ENCODE results near the gene HSPB8. TPM values are rescaled to one million over a fixed set of nuclear protein-coding genes. Genes with fewer than 3 reads are reported as not detected.
A peak's percentile ranks its signal among the peaks of the same experiment; 100 is the strongest.

The HSPB8 gene
- total and polyA plus RNA-seq, 9 donors = 125 to 221 (median 183) TPM

DNA sequence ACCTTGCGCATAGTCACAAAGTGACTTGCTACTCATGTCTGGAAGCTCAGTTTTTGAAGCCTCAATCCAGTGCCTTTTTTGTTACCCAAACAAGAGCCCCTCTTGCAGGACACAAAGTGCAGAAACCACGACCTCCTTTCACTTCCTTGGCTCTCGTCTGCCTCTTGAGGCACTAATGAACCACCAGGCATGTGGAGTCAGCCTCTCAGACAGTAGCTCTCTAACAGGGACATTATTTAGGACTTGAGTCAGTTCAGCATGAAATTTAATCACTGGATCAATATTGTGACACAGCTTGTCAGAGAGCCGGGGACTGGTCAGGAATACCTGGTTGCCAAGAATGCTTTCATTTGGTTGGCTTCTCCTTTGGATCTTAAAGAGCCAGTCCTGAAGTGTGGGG, 46.7 kb downstream of the HSPB8 start:
- H3K27ac ChIP-seq (ENCODE audit: low read length) = no peak overlapping the region
- DNase-seq = no peak
- no peaks in the 10 kb centered on the region for H3K27me3 ChIP-seq (ENCODE audit: control insufficient read depth, insufficient read depth, low read length)
- WGBS (ENCODE audit: insufficient coverage) = 83% methylated on average over 1 of the region's 4 CpGs
- no peaks in the 10 kb centered on the region for H3K36me3 ChIP-seq (ENCODE audit: control insufficient read depth, insufficient read depth, low read length)
- no peak overlapping the region for H3K4me3 ChIP-seq (ENCODE audit: low read length)
- no peaks in the 10 kb centered on the region for H3K9me3 ChIP-seq (replicated peaks; ENCODE audit: control insufficient read depth, low read depth, low read length)
- H3K4me1 ChIP-seq (ENCODE audit: control insufficient read depth, insufficient read depth, low read length) = peaks cover 6% of the 10 kb centered on the region

- H3K4me1 ChIP-seq (ENCODE audit: control insufficient read depth, insufficient read depth, low read length) = peaks cover 6% of the 10 kb centered on the region
- WGBS (ENCODE audit: insufficient coverage) = 47% methylated on average over 3 of the region's 3 CpGs
- no peak overlapping the region for H3K27ac ChIP-seq (ENCODE audit: low read length)
- H3K4me3 ChIP-seq (ENCODE audit: low read length) = no peak overlapping the region
- H3K27me3 ChIP-seq (ENCODE audit: control insufficient read depth, insufficient read depth, low read length) = no peaks in the 10 kb centered on the region
- H3K36me3 ChIP-seq (ENCODE audit: control insufficient read depth, insufficient read depth, low read length) = no peaks in the 10 kb centered on the region
- no peak for DNase-seq
- no peaks in the 10 kb centered on the region for H3K9me3 ChIP-seq (replicated peaks; ENCODE audit: control insufficient read depth, low read depth, low read length)
Observed at GRCh38 chr12:119227292-119227691, 48.6 kb downstream of the HSPB8 start.

DNA sequence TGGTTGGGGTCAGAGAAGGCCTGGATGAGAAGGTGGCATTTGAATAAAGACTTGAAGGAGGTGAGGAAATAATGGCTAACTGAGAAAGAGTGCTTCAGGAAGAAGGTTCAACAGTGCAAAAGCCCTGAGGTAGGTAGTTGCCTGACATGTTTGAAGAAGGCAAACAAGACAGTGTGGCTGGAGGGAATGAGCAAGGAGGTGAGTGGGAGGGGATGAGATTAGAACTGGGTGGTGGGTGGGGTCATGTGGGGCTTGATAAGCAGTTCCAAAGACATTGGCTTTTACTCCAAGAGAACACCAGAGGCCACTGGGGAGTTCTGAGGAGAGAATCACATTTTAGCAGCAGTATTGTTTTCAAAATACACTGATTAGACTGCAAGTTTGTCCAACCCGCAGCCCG, 50.5 kb downstream of the HSPB8 start:
- H3K9me3 ChIP-seq (replicated peaks; ENCODE audit: control insufficient read depth, low read depth, low read length) = no peaks in the 10 kb centered on the region
- DNase-seq = no peak
- no peaks in the 10 kb centered on the region for H3K27me3 ChIP-seq (ENCODE audit: control insufficient read depth, insufficient read depth, low read length)
- H3K4me1 ChIP-seq (ENCODE audit: control insufficient read depth, insufficient read depth, low read length) = peaks cover 6% of the 10 kb centered on the region
- no peaks in the 10 kb centered on the region for H3K36me3 ChIP-seq (ENCODE audit: control insufficient read depth, insufficient read depth, low read length)
- no peak overlapping the region for H3K4me3 ChIP-seq (ENCODE audit: low read length)
- no peak overlapping the region for H3K27ac ChIP-seq (ENCODE audit: low read length)
- WGBS (ENCODE audit: insufficient coverage) = no CpG with 5 or more reads among the region's 2 CpGs

DNA sequence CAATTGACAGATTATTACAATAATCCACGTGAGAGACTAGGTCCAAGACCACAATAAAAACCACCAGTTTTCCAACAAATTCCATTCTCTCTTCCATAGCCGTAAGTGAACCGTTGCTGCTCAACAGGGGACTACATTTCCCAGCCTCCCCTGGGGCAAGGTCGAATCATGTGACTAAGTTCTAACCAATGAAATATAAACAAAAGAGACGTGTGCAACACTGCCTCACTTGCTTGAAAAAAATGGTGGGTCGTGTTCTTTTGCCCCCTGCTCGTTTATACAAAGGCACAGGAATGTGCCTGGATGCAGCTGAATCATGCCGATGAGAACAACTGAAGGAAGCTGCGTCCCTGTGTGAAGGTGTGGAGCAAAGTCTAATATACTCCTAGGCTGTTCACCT, 51.1 kb downstream of the HSPB8 start:
- WGBS (ENCODE audit: insufficient coverage) = 21% methylated on average over 7 of the region's 9 CpGs
- H3K4me3 ChIP-seq (ENCODE audit: low read length) = no peak overlapping the region
- no peaks in the 10 kb centered on the region for H3K27me3 ChIP-seq (ENCODE audit: control insufficient read depth, insufficient read depth, low read length)
- no peaks in the 10 kb centered on the region for H3K9me3 ChIP-seq (replicated peaks; ENCODE audit: control insufficient read depth, low read depth, low read length)
- H3K27ac ChIP-seq (ENCODE audit: low read length) = no peak overlapping the region
- peaks cover 6% of the 10 kb centered on the region for H3K4me1 ChIP-seq (ENCODE audit: control insufficient read depth, insufficient read depth, low read length)
- H3K36me3 ChIP-seq (ENCODE audit: control insufficient read depth, insufficient read depth, low read length) = no peaks in the 10 kb centered on the region
- peak; percentile 28 for DNase-seq

DNA sequence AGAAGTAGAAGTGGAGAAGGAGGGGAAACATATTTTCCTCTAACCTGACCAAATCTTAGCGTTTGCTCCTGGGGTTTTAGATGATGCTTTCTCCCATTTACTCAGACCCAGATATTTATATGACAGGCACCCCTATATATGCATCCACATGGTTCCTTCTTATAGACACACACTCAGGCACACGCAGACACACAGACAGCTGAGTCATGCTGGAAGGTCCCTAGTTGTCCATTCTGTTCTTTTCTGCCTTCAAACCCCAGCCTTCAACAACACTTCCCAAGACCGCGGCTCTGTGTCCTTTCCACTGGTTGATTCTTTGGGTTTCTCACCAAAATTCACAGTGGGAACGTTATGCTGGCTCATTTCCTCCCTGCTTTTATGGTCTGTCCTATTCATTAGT, 52.1 kb downstream of the HSPB8 start:
- H3K27ac ChIP-seq (ENCODE audit: low read length) = no peak overlapping the region
- DNase-seq = no peak
- 76% methylated on average over 4 of the region's 5 CpGs for WGBS (ENCODE audit: insufficient coverage)

GRCh38 chr12:119231774-119232173, 53.0 kb downstream of the HSPB8 start:
- DNase-seq = no peak
- H3K27me3 ChIP-seq (ENCODE audit: control insufficient read depth, insufficient read depth, low read length) = no peaks in the 10 kb centered on the region
- no peak overlapping the region for H3K4me3 ChIP-seq (ENCODE audit: low read length)
- WGBS (ENCODE audit: insufficient coverage) = 69% methylated on average over 4 of the region's 4 CpGs
- H3K4me1 ChIP-seq (ENCODE audit: control insufficient read depth, insufficient read depth, low read length) = no peaks in the 10 kb centered on the region
- no peaks in the 10 kb centered on the region for H3K9me3 ChIP-seq (replicated peaks; ENCODE audit: control insufficient read depth, low read depth, low read length)
- H3K36me3 ChIP-seq (ENCODE audit: control insufficient read depth, insufficient read depth, low read length) = no peaks in the 10 kb centered on the region
- H3K27ac ChIP-seq (ENCODE audit: low read length) = no peak overlapping the region

More for the DNA sequence above, 52.1 kb downstream of the HSPB8 start:
- H3K9me3 ChIP-seq (replicated peaks; ENCODE audit: control insufficient read depth, low read depth, low read length) = no peaks in the 10 kb centered on the region
- H3K36me3 ChIP-seq (ENCODE audit: control insufficient read depth, insufficient read depth, low read length) = no peaks in the 10 kb centered on the region
- H3K4me1 ChIP-seq (ENCODE audit: control insufficient read depth, insufficient read depth, low read length) = no peaks in the 10 kb centered on the region
- H3K27me3 ChIP-seq (ENCODE audit: control insufficient read depth, insufficient read depth, low read length) = no peaks in the 10 kb centered on the region
- no peak overlapping the region for H3K4me3 ChIP-seq (ENCODE audit: low read length)

DNA sequence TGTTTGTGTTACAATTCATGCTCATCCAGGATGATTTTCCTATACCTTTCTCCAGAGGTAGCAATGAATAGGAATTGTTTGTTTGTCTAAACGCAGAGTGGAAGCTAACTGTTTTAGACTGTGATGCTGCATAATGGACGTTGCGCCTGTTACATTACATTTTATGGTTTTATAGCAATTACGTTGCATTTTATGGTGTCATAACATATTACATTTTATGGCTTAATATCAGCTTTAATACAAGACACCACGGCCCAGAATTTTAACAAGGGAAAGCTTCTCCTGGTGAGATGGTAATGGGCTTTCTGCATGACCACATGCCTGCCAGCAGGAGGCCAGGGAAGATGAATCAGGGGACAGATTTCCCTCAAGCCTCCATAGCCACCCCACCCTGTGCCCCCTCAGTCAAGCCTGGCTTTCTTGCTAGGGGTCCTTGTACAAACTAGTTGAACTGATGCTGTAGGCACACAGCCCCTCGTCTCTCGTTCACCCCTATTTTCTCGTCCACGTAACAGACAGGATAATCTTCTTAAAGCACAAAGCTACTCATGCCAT, 56.5 kb downstream of the HSPB8 start:
- no peak for DNase-seq
- H3K27me3 ChIP-seq (ENCODE audit: control insufficient read depth, insufficient read depth, low read length) = no peaks in the 10 kb centered on the region
- WGBS (ENCODE audit: insufficient coverage) = 83% methylated on average over 4 of the region's 9 CpGs
- H3K9me3 ChIP-seq (replicated peaks; ENCODE audit: control insufficient read depth, low read depth, low read length) = no peaks in the 10 kb centered on the region
- no peak overlapping the region for H3K4me3 ChIP-seq (ENCODE audit: low read length)
- H3K27ac ChIP-seq (ENCODE audit: low read length) = no peak overlapping the region
- no peaks in the 10 kb centered on the region for H3K36me3 ChIP-seq (ENCODE audit: control insufficient read depth, insufficient read depth, low read length)
- H3K4me1 ChIP-seq (ENCODE audit: control insufficient read depth, insufficient read depth, low read length) = no peaks in the 10 kb centered on the region

DNA sequence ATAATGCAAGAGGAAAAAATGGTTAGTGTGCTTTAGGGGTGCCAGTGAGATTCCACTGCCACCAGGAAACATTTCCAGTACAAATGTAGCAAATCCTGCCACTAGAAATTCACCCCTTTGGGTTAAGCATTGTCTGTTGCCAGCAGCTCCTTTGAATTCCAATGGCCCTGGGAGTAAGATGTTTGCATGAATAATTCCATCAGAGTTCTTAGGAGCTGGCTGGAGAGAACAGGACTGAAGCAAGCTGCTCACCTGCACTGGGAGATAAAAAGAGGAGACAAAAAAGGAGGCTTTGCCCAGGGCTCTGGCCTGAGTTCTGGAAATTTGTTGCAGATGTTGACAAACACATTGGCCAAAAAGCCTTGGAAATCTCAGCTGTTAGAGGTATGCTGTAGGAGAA, 57.6 kb downstream of the HSPB8 start:
- Histone ChIP-seq H3K4me1 (ENCODE audit: control insufficient read depth, insufficient read depth, low read length) (no peaks in the 10 kb centered on the region), H3K27ac (ENCODE audit: low read length) (no peak overlapping the region), H3K27me3 (ENCODE audit: control insufficient read depth, insufficient read depth, low read length) (no peaks in the 10 kb centered on the region), H3K9me3 (replicated peaks; ENCODE audit: control insufficient read depth, low read depth, low read length) (no peaks in the 10 kb centered on the region), H3K4me3 (ENCODE audit: low read length) (no peak overlapping the region), H3K36me3 (ENCODE audit: control insufficient read depth, insufficient read depth, low read length) (no peaks in the 10 kb centered on the region)
- no peak for DNase-seq

DNA sequence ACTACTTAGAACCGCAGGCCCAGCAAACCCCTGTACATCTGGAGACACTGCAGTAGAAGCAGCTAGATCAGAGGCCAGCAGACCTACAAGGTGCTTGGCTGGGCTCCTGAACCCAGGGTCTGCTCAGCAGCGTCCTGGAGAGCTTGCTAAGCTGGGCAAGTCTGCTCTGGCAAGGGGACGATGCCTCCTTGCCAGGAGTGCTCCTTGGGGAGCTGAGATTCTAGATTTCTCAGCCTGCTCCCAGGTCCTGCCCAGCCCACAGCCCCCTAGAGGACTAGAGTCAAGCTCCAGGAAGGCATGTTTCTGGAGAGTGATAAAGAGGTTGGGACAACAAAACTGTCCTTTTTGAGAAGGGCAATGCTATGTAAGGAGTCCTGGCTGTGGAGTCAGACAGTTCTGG, 60.3 kb downstream of the HSPB8 start:
- no peaks in the 10 kb centered on the region for H3K36me3 ChIP-seq (ENCODE audit: control insufficient read depth, insufficient read depth, low read length)
- H3K9me3 ChIP-seq (replicated peaks; ENCODE audit: control insufficient read depth, low read depth, low read length) = no peaks in the 10 kb centered on the region
- no peaks in the 10 kb centered on the region for H3K4me1 ChIP-seq (ENCODE audit: control insufficient read depth, insufficient read depth, low read length)
- no peaks in the 10 kb centered on the region for H3K27me3 ChIP-seq (ENCODE audit: control insufficient read depth, insufficient read depth, low read length)
- no peak for DNase-seq
- WGBS (ENCODE audit: insufficient coverage) = 44% methylated on average over 2 of the region's 3 CpGs
- H3K27ac ChIP-seq (ENCODE audit: low read length) = no peak overlapping the region
- no peak overlapping the region for H3K4me3 ChIP-seq (ENCODE audit: low read length)

- DNase-seq = no peak
- WGBS (ENCODE audit: insufficient coverage) = 100% methylated on average over 1 of the region's 5 CpGs
- H3K36me3 ChIP-seq (ENCODE audit: control insufficient read depth, insufficient read depth, low read length) = no peaks in the 10 kb centered on the region
- H3K27me3 ChIP-seq (ENCODE audit: control insufficient read depth, insufficient read depth, low read length) = no peaks in the 10 kb centered on the region
- no peaks in the 10 kb centered on the region for H3K9me3 ChIP-seq (replicated peaks; ENCODE audit: control insufficient read depth, low read depth, low read length)
- no peak overlapping the region for H3K27ac ChIP-seq (ENCODE audit: low read length)
- no peak overlapping the region for H3K4me3 ChIP-seq (ENCODE audit: low read length)
- H3K4me1 ChIP-seq (ENCODE audit: control insufficient read depth, insufficient read depth, low read length) = no peaks in the 10 kb centered on the region
Observed at GRCh38 chr12:119241049-119241448, 62.3 kb downstream of the HSPB8 start.

- Histone ChIP-seq H3K27ac (ENCODE audit: low read length) (no peak overlapping the region), H3K4me3 (ENCODE audit: low read length) (no peak overlapping the region), H3K27me3 (ENCODE audit: control insufficient read depth, insufficient read depth, low read length) (no peaks in the 10 kb centered on the region), H3K9me3 (replicated peaks; ENCODE audit: control insufficient read depth, low read depth, low read length) (no peaks in the 10 kb centered on the region), H3K4me1 (ENCODE audit: control insufficient read depth, insufficient read depth, low read length) (no peaks in the 10 kb centered on the region), H3K36me3 (ENCODE audit: control insufficient read depth, insufficient read depth, low read length) (no peaks in the 10 kb centered on the region)
- WGBS (ENCODE audit: insufficient coverage) = 70% methylated on average over 9 of the region's 9 CpGs
- no peak for DNase-seq
Observed at GRCh38 chr12:119241580-119242169, 62.9 kb downstream of the HSPB8 start.

Data from muscle of leg (tissue), 11 donors.